ENCODE results near the gene ETFA.
A peak's percentile ranks its signal among the peaks of the same experiment; 100 is the strongest.
"Not testable (repeated sequence)": the region's sequence is repeated elsewhere in the genome, so short reads cannot be mapped to it uniquely, and the experiment has no call there.

The ETFA gene

GRCh38 chr15:76296849-76297248 lies 14.4 kb downstream of the ETFA start:
- no peak for DNase-seq (ENCODE audit: low spot score)
- TF ChIP-seq, protein P1, sequence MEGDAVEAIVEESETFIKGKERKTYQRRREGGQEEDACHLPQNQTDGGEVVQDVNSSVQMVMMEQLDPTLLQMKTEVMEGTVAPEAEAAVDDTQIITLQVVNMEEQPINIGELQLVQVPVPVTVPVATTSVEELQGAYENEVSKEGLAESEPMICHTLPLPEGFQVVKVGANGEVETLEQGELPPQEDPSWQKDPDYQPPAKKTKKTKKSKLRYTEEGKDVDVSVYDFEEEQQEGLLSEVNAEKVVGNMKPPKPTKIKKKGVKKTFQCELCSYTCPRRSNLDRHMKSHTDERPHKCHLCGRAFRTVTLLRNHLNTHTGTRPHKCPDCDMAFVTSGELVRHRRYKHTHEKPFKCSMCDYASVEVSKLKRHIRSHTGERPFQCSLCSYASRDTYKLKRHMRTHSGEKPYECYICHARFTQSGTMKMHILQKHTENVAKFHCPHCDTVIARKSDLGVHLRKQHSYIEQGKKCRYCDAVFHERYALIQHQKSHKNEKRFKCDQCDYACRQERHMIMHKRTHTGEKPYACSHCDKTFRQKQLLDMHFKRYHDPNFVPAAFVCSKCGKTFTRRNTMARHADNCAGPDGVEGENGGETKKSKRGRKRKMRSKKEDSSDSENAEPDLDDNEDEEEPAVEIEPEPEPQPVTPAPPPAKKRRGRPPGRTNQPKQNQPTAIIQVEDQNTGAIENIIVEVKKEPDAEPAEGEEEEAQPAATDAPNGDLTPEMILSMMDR (conservative IDR thresholded peaks at IDR 0.05; ENCODE audit: low read depth): no peak
- POLR2A ChIA-PET (ENCODE audit: low non-redundant PET): no interaction called here
- H3K27ac ChIP-seq: no peak overlapping the region
- CTCF ChIA-PET: interaction anchor here (0.6 kb wide), 1 partner anchor 141 kb away, joined by 3 read pairs; no protein-coding TSS in a partner anchor

DNA sequence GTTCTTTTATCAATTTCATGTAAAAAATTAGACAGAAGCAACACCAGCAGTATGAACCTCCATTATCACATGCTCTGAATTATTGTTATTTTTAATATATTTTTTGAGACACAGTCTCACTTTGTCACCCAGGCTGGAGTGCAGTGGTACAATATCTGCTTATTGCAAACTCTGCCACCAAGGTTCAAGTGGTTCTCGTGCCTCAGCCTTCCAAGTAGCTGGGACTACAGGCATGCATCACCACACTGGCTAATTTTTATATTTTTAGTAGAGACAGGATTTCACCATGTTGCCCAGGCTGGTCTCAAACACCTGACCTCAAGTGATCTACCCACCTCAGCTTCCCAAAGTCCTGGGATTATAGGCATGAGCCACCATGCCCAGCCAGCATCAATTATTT lies 16.8 kb downstream of the ETFA start:
- CTCF ChIA-PET: interaction anchor here (0.7 kb wide), 2 partner anchors 10 to 223 kb away, joined by 4 read pairs; no protein-coding TSS in a partner anchor
- POLR2A ChIA-PET (ENCODE audit: low non-redundant PET): not testable (repeated sequence)

DNA sequence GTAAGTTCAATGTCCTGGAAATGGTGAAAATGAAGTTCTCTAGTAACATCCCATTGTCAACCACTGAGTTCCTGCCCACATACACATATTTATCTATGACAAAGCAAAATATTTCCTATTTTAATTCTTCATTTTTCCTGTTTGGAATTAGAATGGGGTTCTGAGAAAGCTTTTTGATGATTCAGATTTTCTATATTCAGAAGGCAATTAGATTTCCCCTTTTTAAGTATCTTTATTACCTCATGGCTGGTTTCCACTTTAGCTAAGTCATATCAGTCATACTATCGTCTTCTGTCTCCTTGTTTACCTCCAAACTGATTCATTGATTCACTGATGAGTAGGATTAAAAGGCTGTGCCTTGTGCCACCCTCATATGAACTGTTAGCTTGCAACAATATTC lies 17.9 kb downstream of the ETFA start:
- H3K27ac ChIP-seq: no peak overlapping the region
- ChIA-PET POLR2A (ENCODE audit: low non-redundant PET) (no interaction called here), CTCF (interaction anchor here (0.6 to 0.7 kb wide), 2 partner anchors 15 to 66 kb away, joined by 3 to 4 read pairs; no protein-coding TSS in a partner anchor)
- TF ChIP-seq, protein P1 (conservative IDR thresholded peaks at IDR 0.05; ENCODE audit: low read depth): no peak
- DNase-seq (ENCODE audit: low spot score): no peak

More for the DNA sequence above, 16.8 kb downstream of the ETFA start:
- not testable (repeated sequence) for DNase-seq (ENCODE audit: low spot score); H3K27ac ChIP-seq

GRCh38 chr15:76289582-76289981 lies 21.7 kb downstream of the ETFA start:
- DNase-seq (ENCODE audit: low spot score): no peak
- ChIA-PET CTCF (interaction anchor here (0.9 kb wide), 1 partner anchor 100 kb away, joined by 3 read pairs; no protein-coding TSS in a partner anchor), POLR2A (ENCODE audit: low non-redundant PET) (no interaction called here)
- H3K27ac ChIP-seq: no peak overlapping the region
- TF ChIP-seq, protein P1 (conservative IDR thresholded peaks at IDR 0.05; ENCODE audit: low read depth): no peak

DNA sequence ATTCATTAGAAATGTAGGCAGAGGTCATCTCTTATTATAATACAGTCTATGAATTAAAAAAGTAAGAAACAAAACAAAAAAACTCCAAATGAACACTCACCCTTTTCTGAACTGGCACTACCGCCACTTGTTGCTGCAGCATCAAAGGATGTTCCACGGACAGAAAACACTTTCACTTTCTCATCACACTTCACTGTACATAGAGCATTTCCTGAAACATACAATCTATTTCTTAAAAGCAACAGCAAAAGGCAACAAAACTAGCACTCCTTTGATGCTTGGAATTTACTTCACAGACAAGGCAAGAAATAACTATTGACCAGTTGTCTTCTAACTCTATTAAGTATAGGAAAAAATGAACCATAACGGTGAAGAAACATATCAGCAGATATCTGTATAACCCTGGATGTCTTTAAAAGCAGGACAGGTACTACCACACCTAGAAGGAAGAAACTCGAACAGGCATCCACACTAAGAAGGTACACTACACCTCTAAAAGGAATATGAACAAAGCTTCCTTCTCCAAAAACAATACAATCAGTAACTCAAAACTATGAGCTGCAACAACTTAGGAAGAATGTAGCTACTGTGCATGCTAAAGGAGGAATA lies 24.9 kb downstream of the ETFA start:
- ChIA-PET POLR2A (ENCODE audit: low non-redundant PET) (no interaction called here), CTCF (interaction anchor here (0.5 to 2.5 kb wide), 4 partner anchors 9 to 96 kb away, joined by 3 to 9 read pairs (median 4); no protein-coding TSS in a partner anchor)
- no peak overlapping the region for H3K27ac ChIP-seq
- DNase-seq (ENCODE audit: low spot score): no peak
- TF ChIP-seq, protein P1 (conservative IDR thresholded peaks at IDR 0.05; ENCODE audit: low read depth): no peak

DNA sequence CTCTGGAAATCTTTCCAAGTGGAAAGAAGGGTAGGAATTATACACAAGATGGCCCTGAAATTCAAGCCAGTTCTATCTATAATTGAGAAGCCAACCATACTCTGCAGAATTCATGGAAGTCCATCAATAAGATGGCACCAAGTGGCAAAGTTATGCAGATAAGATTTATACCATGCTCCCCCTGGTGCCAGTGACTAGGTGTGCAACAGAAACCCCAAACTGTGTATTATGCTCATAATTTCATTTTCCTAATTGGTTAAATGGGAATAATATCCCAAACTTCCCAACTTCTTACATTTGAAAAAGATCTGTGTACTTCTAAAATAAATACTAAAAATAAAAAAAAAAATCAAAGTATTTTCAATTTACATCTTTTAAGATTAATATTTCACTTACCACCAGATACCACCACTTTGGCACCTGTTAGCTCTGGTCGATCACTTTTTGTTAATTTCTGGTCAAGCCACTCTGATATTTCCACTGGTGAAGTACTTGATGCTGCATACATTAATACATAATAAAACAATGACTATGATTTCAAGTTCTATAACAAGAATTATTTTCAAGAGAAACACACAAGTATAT lies 25.9 kb downstream of the ETFA start:
- CTCF ChIA-PET: interaction anchor here (0.6 to 2.5 kb wide), 7 partner anchors 10 to 1095 kb away, joined by 4 to 9 read pairs (median 4); no protein-coding TSS in a partner anchor
- POLR2A ChIA-PET (ENCODE audit: low non-redundant PET): no interaction called here
- peak; percentile 55 for DNase-seq (ENCODE audit: low spot score)

More for the DNA sequence above, 25.9 kb downstream of the ETFA start:
- no peak overlapping the region for H3K27ac ChIP-seq
- TF ChIP-seq, protein P1 (conservative IDR thresholded peaks at IDR 0.05; ENCODE audit: low read depth): peak; percentile 73
